HEK293 (cell line): ENCODE results near the gene DNAJB1.

Source experiments
- GFI1B ChIP-seq: fragments of 450-650 bp; formaldehyde crosslinking; IDR thresholded peaks from 2 replicates; pipeline ENCODE4 v1.5.1; 2016; ENCODE audit warnings: missing biosample characterization, missing genetic modification characterization
- GLI4 ChIP-seq: fragments of 450-650 bp; formaldehyde crosslinking; IDR thresholded peaks from 2 replicates; pipeline ENCODE4 v1.5.1; 2016; ENCODE audit warnings: missing biosample characterization, missing genetic modification characterization
- GLIS1 ChIP-seq: fragments of 450-650 bp; formaldehyde crosslinking; IDR thresholded peaks from 2 replicates; pipeline ENCODE4 v1.5.1; 2016; ENCODE audit warnings: missing biosample characterization, missing genetic modification characterization
- IKZF3 ChIP-seq: fragments of 450-650 bp; IDR thresholded peaks from 2 replicates; pipeline ENCODE4 v1.5.0; 2018; ENCODE audit warnings: missing biosample characterization, mild to moderate bottlenecking, missing genetic modification characterization, moderate library complexity
- KLF16 ChIP-seq: fragments of 450-650 bp; formaldehyde crosslinking; IDR thresholded peaks from 2 replicates; pipeline ENCODE4 v1.5.1; 2017; ENCODE audit warnings: missing biosample characterization, missing genetic modification characterization
- KLF8 ChIP-seq: fragments of 450-650 bp; formaldehyde crosslinking; IDR thresholded peaks from 2 replicates; pipeline ENCODE4 v1.5.1; 2016; ENCODE audit warnings: missing biosample characterization, missing genetic modification characterization
- OVOL3 ChIP-seq: fragments of 450-650 bp; formaldehyde crosslinking; IDR thresholded peaks from 2 replicates; pipeline ENCODE4 v1.5.1; 2016; ENCODE audit warnings: missing biosample characterization, missing genetic modification characterization
- SALL2 ChIP-seq: fragments of 450-650 bp; formaldehyde crosslinking; IDR thresholded peaks from 2 replicates; pipeline ENCODE4 v1.5.0; 2017; ENCODE audit warnings: missing biosample characterization, mild to moderate bottlenecking, missing genetic modification characterization, borderline replicate concordance
- TCF7L2 ChIP-seq: IDR thresholded peaks from 2 replicates; pipeline ENCODE4 v1.6.1; 2011; ENCODE audit warnings: low read depth, mild to moderate bottlenecking, inconsistent platforms, low read length, moderate library complexity, borderline replicate concordance
- ZBTB1 ChIP-seq: fragments of 450-650 bp; formaldehyde crosslinking; IDR thresholded peaks from 2 replicates; pipeline ENCODE4 v1.5.1; 2016; ENCODE audit warnings: missing biosample characterization, missing genetic modification characterization
- ZBTB17 ChIP-seq: fragments of 450-650 bp; formaldehyde crosslinking; IDR thresholded peaks from 2 replicates; pipeline ENCODE4 v1.5.1; 2016; ENCODE audit warnings: missing biosample characterization, missing genetic modification characterization
- ZNF121 ChIP-seq: fragments of 450-650 bp; formaldehyde crosslinking; IDR thresholded peaks from 2 replicates; pipeline ENCODE4 v1.5.1; 2016; ENCODE audit warnings: missing biosample characterization, missing genetic modification characterization
- ZNF140 ChIP-seq: fragments of 450-650 bp; formaldehyde crosslinking; IDR thresholded peaks from 2 replicates; pipeline ENCODE4 v1.5.1; 2016; ENCODE audit warnings: missing biosample characterization, missing genetic modification characterization
- ZNF175 ChIP-seq: fragments of 450-650 bp; formaldehyde crosslinking; IDR thresholded peaks from 2 replicates; pipeline ENCODE4 v1.5.1; 2016; ENCODE audit warnings: missing biosample characterization, missing genetic modification characterization
- ZNF302 ChIP-seq: fragments of 450-650 bp; formaldehyde crosslinking; IDR thresholded peaks from 2 replicates; pipeline ENCODE4 v1.5.1; 2016; ENCODE audit warnings: missing biosample characterization, missing genetic modification characterization, low read depth
- ZNF341 ChIP-seq: fragments of 450-650 bp; formaldehyde crosslinking; IDR thresholded peaks from 2 replicates; pipeline ENCODE4; 2016; ENCODE audit warnings: low read depth, missing biosample characterization, missing genetic modification characterization
- ZNF350 ChIP-seq: fragments of 450-650 bp; formaldehyde crosslinking; IDR thresholded peaks from 2 replicates; pipeline ENCODE4 v1.5.0; 2017; ENCODE audit warnings: missing biosample characterization, mild to moderate bottlenecking, missing genetic modification characterization
- ZNF394 ChIP-seq: fragments of 450-650 bp; formaldehyde crosslinking; IDR thresholded peaks from 2 replicates; pipeline ENCODE4 v1.5.1; 2016; ENCODE audit warnings: missing biosample characterization, missing genetic modification characterization, mild to moderate bottlenecking, moderate library complexity, borderline replicate concordance
- ZNF600 ChIP-seq: fragments of 450-650 bp; formaldehyde crosslinking; IDR thresholded peaks from 2 replicates; pipeline ENCODE4 v1.5.1; 2016; ENCODE audit warnings: missing biosample characterization, missing genetic modification characterization
- ZNF629 ChIP-seq: fragments of 450-650 bp; formaldehyde crosslinking; IDR thresholded peaks from 2 replicates; pipeline ENCODE4 v1.5.1; 2017; ENCODE audit warnings: missing biosample characterization, missing genetic modification characterization
- ZNF747 ChIP-seq: fragments of 450-650 bp; formaldehyde crosslinking; IDR thresholded peaks from 2 replicates; pipeline ENCODE4 v1.5.1; 2016; ENCODE audit warnings: missing biosample characterization, missing genetic modification characterization
- ZNF791 ChIP-seq: fragments of 450-650 bp; formaldehyde crosslinking; IDR thresholded peaks from 2 replicates; pipeline ENCODE4 v1.5.1; 2016; ENCODE audit warnings: missing biosample characterization, missing genetic modification characterization
- ZSCAN30 ChIP-seq: fragments of 450-650 bp; IDR thresholded peaks from 2 replicates; pipeline ENCODE4 v1.5.1; 2018; ENCODE audit warnings: missing biosample characterization, mild to moderate bottlenecking, missing genetic modification characterization, moderate library complexity
- TF ChIP-seq, protein P1 (sequence below): fragments of 450-650 bp; IDR thresholded peaks from 2 replicates; pipeline ENCODE4 v1.5.1; 2018; ENCODE audit warnings: missing biosample characterization, mild to moderate bottlenecking, missing genetic modification characterization
- TF ChIP-seq, protein P2 (sequence below): fragments of 450-650 bp; IDR thresholded peaks from 2 replicates; pipeline ENCODE4 v1.5.1; 2018; ENCODE audit warnings: missing biosample characterization, missing genetic modification characterization
- TF ChIP-seq, protein P3 (sequence below): fragments of 450-650 bp; formaldehyde crosslinking; IDR thresholded peaks from 2 replicates; pipeline ENCODE4 v1.5.1; 2016; ENCODE audit warnings: missing biosample characterization, missing genetic modification characterization
- TF ChIP-seq, protein P4 (sequence below): fragments of 450-650 bp; formaldehyde crosslinking; IDR thresholded peaks from 2 replicates; pipeline ENCODE4 v1.5.0; 2017; ENCODE audit warnings: missing biosample characterization, missing genetic modification characterization, borderline replicate concordance
- TF ChIP-seq, protein P5 (sequence below): fragments of 450-650 bp; formaldehyde crosslinking; IDR thresholded peaks from 2 replicates; pipeline ENCODE4 v1.5.1; 2017; ENCODE audit warnings: missing biosample characterization, missing genetic modification characterization
- TF ChIP-seq, protein P6 (sequence below): fragments of 450-650 bp; formaldehyde crosslinking; IDR thresholded peaks from 2 replicates; pipeline ENCODE4 v1.5.1; 2016; ENCODE audit warnings: missing biosample characterization, missing genetic modification characterization

The DNAJB1 gene

DNA sequence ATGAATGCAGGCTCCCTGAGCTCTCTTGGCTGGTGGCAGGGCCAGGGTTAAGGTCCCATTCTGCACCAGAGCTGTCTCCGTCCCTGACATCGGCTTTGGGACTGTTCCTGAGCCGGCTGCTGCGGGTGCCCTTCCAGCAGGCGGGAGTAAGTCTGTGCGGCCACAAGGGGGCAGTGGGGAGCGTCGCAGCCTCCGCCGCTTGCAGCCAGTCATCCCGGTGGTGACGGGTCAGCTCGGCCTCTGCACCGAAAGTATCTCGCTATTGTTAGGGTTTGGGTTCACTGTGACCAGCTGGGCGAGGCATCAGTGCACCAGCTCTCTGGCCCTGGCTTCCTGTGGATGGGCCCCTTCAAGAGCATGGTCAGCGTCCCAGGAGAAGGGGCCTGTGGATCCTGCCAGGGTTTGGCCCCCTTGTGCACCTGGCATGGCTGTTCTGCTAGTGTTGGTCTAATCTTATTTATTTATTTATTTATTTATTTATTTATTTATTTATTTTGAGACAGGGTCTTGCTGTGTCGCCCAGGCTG, 38.5 kb upstream of the DNAJB1 start (continued):
- TF ChIP-seq, protein P1, sequence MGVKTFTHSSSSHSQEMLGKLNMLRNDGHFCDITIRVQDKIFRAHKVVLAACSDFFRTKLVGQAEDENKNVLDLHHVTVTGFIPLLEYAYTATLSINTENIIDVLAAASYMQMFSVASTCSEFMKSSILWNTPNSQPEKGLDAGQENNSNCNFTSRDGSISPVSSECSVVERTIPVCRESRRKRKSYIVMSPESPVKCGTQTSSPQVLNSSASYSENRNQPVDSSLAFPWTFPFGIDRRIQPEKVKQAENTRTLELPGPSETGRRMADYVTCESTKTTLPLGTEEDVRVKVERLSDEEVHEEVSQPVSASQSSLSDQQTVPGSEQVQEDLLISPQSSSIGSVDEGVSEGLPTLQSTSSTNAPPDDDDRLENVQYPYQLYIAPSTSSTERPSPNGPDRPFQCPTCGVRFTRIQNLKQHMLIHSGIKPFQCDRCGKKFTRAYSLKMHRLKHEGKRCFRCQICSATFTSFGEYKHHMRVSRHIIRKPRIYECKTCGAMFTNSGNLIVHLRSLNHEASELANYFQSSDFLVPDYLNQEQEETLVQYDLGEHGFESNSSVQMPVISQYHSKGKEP (tag by site-specific recombination), result no peak
- TF ChIP-seq, protein P2, sequence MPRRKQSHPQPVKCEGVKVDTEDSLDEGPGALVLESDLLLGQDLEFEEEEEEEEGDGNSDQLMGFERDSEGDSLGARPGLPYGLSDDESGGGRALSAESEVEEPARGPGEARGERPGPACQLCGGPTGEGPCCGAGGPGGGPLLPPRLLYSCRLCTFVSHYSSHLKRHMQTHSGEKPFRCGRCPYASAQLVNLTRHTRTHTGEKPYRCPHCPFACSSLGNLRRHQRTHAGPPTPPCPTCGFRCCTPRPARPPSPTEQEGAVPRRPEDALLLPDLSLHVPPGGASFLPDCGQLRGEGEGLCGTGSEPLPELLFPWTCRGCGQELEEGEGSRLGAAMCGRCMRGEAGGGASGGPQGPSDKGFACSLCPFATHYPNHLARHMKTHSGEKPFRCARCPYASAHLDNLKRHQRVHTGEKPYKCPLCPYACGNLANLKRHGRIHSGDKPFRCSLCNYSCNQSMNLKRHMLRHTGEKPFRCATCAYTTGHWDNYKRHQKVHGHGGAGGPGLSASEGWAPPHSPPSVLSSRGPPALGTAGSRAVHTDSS (tag by site-specific recombination), result no peak
- TF ChIP-seq, protein P3, sequence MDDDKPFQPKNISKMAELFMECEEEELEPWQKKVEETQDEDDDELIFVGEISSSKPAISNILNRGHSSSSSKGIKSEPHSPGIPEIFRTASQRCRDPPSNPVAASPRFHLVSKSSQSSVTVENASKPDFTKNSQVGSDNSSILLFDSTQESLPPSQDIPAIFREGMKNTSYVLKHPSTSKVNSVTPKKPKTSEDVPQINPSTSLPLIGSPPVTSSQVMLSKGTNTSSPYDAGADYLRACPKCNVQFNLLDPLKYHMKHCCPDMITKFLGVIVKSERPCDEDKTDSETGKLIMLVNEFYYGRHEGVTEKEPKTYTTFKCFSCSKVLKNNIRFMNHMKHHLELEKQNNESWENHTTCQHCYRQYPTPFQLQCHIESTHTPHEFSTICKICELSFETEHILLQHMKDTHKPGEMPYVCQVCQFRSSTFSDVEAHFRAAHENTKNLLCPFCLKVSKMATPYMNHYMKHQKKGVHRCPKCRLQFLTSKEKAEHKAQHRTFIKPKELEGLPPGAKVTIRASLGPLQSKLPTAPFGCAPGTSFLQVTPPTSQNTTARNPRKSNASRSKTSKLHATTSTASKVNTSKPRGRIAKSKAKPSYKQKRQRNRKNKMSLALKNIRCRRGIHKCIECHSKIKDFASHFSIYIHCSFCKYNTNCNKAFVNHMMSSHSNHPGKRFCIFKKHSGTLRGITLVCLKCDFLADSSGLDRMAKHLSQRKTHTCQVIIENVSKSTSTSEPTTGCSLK (tag by site-specific recombination), result no peak
- TF ChIP-seq OVOL3 (tag by site-specific recombination), result 0 out of 2 replicates have a peak, but pooled peaks have one; percentile 35
- no peak for TF ChIP-seq ZNF791 (tag by site-specific recombination)
- TF ChIP-seq ZNF747 (tag by site-specific recombination), result no peak
- TF ChIP-seq ZBTB1 (tag by site-specific recombination), result no peak
- TF ChIP-seq ZNF302 (tag by site-specific recombination), result no peak
- no peak for TF ChIP-seq SALL2
- TF ChIP-seq ZNF175 (tag by site-specific recombination), result no peak
- TF ChIP-seq ZNF350 (tag by site-specific recombination), result no peak
- no peak; the same call in 1 of the 2 replicates for TF ChIP-seq ZNF629 (tag by site-specific recombination)
- peak; percentile 93 for TF ChIP-seq ZNF394
- peak; percentile 58; the same call in 1 of the 2 replicates for TF ChIP-seq ZSCAN30 (tag by site-specific recombination)
- TF ChIP-seq KLF16, result no peak
- TF ChIP-seq GLIS1 (tag by site-specific recombination), result no peak
- peak; percentile 63; the same call in 1 of the 2 replicates for TF ChIP-seq ZBTB17
- peak; percentile 89 for TF ChIP-seq ZNF600 (tag by site-specific recombination)
- TF ChIP-seq IKZF3 (tag by site-specific recombination), result no peak
- TF ChIP-seq ZNF341 (tag by site-specific recombination), result peak; percentile 58; the same call in 1 of the 2 replicates
- TF ChIP-seq, protein P4, sequence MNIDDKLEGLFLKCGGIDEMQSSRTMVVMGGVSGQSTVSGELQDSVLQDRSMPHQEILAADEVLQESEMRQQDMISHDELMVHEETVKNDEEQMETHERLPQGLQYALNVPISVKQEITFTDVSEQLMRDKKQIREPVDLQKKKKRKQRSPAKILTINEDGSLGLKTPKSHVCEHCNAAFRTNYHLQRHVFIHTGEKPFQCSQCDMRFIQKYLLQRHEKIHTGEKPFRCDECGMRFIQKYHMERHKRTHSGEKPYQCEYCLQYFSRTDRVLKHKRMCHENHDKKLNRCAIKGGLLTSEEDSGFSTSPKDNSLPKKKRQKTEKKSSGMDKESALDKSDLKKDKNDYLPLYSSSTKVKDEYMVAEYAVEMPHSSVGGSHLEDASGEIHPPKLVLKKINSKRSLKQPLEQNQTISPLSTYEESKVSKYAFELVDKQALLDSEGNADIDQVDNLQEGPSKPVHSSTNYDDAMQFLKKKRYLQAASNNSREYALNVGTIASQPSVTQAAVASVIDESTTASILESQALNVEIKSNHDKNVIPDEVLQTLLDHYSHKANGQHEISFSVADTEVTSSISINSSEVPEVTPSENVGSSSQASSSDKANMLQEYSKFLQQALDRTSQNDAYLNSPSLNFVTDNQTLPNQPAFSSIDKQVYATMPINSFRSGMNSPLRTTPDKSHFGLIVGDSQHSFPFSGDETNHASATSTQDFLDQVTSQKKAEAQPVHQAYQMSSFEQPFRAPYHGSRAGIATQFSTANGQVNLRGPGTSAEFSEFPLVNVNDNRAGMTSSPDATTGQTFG (tag by site-specific recombination), result no peak
- TF ChIP-seq GLI4 (tag by site-specific recombination), result no peak
- peak; percentile 74; the same call in 1 of the 2 replicates for TF ChIP-seq KLF8 (tag by site-specific recombination)
- peak; percentile 59; the same call in 1 of the 2 replicates for TF ChIP-seq ZNF140 (tag by site-specific recombination)
- peak; percentile 59; the same call in 1 of the 2 replicates for TF ChIP-seq ZNF121 (tag by site-specific recombination)
- TF ChIP-seq, protein P5, sequence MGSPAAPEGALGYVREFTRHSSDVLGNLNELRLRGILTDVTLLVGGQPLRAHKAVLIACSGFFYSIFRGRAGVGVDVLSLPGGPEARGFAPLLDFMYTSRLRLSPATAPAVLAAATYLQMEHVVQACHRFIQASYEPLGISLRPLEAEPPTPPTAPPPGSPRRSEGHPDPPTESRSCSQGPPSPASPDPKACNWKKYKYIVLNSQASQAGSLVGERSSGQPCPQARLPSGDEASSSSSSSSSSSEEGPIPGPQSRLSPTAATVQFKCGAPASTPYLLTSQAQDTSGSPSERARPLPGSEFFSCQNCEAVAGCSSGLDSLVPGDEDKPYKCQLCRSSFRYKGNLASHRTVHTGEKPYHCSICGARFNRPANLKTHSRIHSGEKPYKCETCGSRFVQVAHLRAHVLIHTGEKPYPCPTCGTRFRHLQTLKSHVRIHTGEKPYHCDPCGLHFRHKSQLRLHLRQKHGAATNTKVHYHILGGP, result no peak
- TF ChIP-seq TCF7L2, result no peak
- TF ChIP-seq, protein P6, sequence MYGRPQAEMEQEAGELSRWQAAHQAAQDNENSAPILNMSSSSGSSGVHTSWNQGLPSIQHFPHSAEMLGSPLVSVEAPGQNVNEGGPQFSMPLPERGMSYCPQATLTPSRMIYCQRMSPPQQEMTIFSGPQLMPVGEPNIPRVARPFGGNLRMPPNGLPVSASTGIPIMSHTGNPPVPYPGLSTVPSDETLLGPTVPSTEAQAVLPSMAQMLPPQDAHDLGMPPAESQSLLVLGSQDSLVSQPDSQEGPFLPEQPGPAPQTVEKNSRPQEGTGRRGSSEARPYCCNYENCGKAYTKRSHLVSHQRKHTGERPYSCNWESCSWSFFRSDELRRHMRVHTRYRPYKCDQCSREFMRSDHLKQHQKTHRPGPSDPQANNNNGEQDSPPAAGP, result 0 out of 2 replicates have a peak, but pooled peaks have one; percentile 22
- no peak for TF ChIP-seq GFI1B (tag by site-specific recombination)
